ENCODE measurements around the gene RFX2. TPM values are rescaled to one million over a fixed set of nuclear protein-coding genes. Genes with fewer than 3 reads are reported as not detected.

Gene RFX2
- total and polyA plus RNA-seq, 10 of the 15 experiments (the other 5 are each of a cell fraction or from before 2014, with no cell fraction given), result 3.2 to 9.8 (median 4.7) TPM

DNA sequence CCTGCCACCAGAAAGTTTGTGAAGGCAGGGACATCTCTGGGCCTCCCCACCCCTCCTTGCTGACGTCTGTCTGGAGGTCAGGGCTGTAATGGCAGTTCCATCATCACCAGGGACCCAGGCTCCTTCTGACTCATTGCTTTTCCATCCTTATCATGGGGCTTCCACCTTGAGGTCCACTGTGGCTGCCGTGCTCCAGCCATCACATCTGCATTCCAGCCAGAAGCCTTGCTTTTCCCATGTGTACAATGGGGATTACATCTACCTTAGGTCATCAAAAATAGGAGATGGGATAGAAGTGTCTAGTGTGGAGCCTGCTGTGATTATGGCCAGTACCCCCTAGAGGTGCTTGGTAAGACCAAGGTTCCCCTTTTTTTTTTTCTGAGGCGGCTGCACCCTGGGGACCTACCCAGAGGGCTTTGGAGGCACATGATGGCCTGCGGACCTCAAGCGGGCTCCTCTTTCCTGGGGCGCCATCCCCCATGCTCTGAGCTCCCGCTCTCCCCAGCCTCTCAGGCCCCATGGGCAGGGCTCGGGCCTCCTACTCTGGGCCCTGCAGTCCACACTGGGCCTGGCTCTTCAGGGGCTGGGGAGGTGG, 119.0 kb downstream of the RFX2 start:
- intact Hi-C loops (cut with micrococcal nuclease; ENCODE audit: unreplicated experiment) (no loop called here), in situ Hi-C loops (cut with MboI) (no loop called here)
- H3K79me2 ChIP-seq (ENCODE audit: control insufficient read depth, insufficient read depth, low read length), result no peaks in the 10 kb centered on the region
- H4K20me1 ChIP-seq (ENCODE audit: control insufficient read depth, insufficient read depth), result no peaks in the 10 kb centered on the region
- ChIA-PET CTCF (interaction anchor here (1.0 kb wide), 1 partner anchor 24 kb away, joined by 3 read pairs; no protein-coding TSS in a partner anchor), RAD21 (ENCODE audit: unreplicated experiment) (no interaction called here), SMC1A (ENCODE audit: uncharacterized antibody, unreplicated experiment) (no interaction called here), POLR2A (interaction anchor here (0.6 kb wide), 1 partner anchor 148 kb away, joined by 4 read pairs; no protein-coding TSS in a partner anchor)
- WGBS (ENCODE audit: insufficient coverage, insufficient replicate concordance, low lambda C conversion rate, missing lambda C conversion rate), result 63% methylated on average over 7 of the region's 8 CpGs
- H3K4me2 ChIP-seq (ENCODE audit: control insufficient read depth, insufficient read depth), result no peak overlapping the region
- H3K9ac ChIP-seq (ENCODE audit: control insufficient read depth, insufficient read depth, low read length), result no peak overlapping the region
- no peaks in the 10 kb centered on the region for H3K9me3 ChIP-seq (replicated peaks; ENCODE audit: control insufficient read depth, insufficient read depth, low read length)
- no peaks in the 10 kb centered on the region for H3K27me3 ChIP-seq (replicated peaks in 1 of 2; ENCODE audit: control insufficient read depth in 2 of 2, insufficient read depth in 2 of 2, low read length in 1 of 2)
- peaks cover 8% of the 10 kb centered on the region for H3K4me1 ChIP-seq (ENCODE audit: control insufficient read depth, insufficient read depth, low read length)
- DNase-seq (ENCODE audit: low read depth, low spot score) (no peak), ATAC-seq (no peak), FAIRE-seq (no peak)
- H3K36me3 ChIP-seq (ENCODE audit: control insufficient read depth in 2 of 2, insufficient read depth in 2 of 2, low read length in 1 of 2), result no peaks in the 10 kb centered on the region
- H2AFZ ChIP-seq (ENCODE audit: control insufficient read depth, low read depth, low read length), result no peak overlapping the region
- no peak overlapping the region for H3K4me3 ChIP-seq
- no peak overlapping the region for H3K27ac ChIP-seq (ENCODE audit: control insufficient read depth, insufficient read depth)
- no TSS peak for BruUV-seq (replicated peaks)
- TF ChIP-seq IKZF1 (conservative IDR thresholded peaks at IDR 0.05) (no peak), NFXL1 (IDR thresholded peaks at IDR 0.05; ENCODE audit: borderline replicate concordance) (no peak), POU2F2 (IDR thresholded peaks at IDR 0.05; ENCODE audit: borderline replicate concordance, low read depth, low read length) (no peak), ASH2L (IDR thresholded peaks at IDR 0.05; ENCODE audit: borderline replicate concordance, low read depth) (no peak), POLR2A (IDR thresholded peaks at IDR 0.05; ENCODE audit: low read depth, low read length) (no peak), NR2C2 (IDR thresholded peaks at IDR 0.05; ENCODE audit: borderline replicate concordance, control insufficient read depth, insufficient read length, low read depth) (no peak), JUNB (IDR thresholded peaks at IDR 0.05) (no peak), BRCA1 (IDR thresholded peaks at IDR 0.05; ENCODE audit: low read depth, low read length) (no peak)
- TF ChIP-seq, protein P1, sequence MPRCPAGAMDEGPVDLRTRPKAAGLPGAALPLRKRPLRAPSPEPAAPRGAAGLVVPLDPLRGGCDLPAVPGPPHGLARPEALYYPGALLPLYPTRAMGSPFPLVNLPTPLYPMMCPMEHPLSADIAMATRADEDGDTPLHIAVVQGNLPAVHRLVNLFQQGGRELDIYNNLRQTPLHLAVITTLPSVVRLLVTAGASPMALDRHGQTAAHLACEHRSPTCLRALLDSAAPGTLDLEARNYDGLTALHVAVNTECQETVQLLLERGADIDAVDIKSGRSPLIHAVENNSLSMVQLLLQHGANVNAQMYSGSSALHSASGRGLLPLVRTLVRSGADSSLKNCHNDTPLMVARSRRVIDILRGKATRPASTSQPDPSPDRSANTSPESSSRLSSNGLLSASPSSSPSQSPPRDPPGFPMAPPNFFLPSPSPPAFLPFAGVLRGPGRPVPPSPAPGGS (IDR thresholded peaks at IDR 0.05; ENCODE audit: borderline replicate concordance, insufficient read depth, low read depth, low read length, poor library complexity, severe bottlenecking), result no peak
- TF ChIP-seq, protein P2, sequence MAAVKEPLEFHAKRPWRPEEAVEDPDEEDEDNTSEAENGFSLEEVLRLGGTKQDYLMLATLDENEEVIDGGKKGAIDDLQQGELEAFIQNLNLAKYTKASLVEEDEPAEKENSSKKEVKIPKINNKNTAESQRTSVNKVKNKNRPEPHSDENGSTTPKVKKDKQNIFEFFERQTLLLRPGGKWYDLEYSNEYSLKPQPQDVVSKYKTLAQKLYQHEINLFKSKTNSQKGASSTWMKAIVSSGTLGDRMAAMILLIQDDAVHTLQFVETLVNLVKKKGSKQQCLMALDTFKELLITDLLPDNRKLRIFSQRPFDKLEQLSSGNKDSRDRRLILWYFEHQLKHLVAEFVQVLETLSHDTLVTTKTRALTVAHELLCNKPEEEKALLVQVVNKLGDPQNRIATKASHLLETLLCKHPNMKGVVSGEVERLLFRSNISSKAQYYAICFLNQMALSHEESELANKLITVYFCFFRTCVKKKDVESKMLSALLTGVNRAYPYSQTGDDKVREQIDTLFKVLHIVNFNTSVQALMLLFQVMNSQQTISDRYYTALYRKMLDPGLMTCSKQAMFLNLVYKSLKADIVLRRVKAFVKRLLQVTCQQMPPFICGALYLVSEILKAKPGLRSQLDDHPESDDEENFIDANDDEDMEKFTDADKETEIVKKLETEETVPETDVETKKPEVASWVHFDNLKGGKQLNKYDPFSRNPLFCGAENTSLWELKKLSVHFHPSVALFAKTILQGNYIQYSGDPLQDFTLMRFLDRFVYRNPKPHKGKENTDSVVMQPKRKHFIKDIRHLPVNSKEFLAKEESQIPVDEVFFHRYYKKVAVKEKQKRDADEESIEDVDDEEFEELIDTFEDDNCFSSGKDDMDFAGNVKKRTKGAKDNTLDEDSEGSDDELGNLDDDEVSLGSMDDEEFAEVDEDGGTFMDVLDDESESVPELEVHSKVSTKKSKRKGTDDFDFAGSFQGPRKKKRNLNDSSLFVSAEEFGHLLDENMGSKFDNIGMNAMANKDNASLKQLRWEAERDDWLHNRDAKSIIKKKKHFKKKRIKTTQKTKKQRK (IDR thresholded peaks at IDR 0.05; ENCODE audit: low read depth, low read length), result no peak
- TF ChIP-seq, protein P3, sequence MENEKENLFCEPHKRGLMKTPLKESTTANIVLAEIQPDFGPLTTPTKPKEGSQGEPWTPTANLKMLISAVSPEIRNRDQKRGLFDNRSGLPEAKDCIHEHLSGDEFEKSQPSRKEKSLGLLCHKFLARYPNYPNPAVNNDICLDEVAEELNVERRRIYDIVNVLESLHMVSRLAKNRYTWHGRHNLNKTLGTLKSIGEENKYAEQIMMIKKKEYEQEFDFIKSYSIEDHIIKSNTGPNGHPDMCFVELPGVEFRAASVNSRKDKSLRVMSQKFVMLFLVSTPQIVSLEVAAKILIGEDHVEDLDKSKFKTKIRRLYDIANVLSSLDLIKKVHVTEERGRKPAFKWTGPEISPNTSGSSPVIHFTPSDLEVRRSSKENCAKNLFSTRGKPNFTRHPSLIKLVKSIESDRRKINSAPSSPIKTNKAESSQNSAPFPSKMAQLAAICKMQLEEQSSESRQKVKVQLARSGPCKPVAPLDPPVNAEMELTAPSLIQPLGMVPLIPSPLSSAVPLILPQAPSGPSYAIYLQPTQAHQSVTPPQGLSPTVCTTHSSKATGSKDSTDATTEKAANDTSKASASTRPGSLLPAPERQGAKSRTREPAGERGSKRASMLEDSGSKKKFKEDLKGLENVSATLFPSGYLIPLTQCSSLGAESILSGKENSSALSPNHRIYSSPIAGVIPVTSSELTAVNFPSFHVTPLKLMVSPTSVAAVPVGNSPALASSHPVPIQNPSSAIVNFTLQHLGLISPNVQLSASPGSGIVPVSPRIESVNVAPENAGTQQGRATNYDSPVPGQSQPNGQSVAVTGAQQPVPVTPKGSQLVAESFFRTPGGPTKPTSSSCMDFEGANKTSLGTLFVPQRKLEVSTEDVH (IDR thresholded peaks at IDR 0.05; ENCODE audit: low read depth, partially characterized antibody), result no peak
- TF ChIP-seq, protein P4, sequence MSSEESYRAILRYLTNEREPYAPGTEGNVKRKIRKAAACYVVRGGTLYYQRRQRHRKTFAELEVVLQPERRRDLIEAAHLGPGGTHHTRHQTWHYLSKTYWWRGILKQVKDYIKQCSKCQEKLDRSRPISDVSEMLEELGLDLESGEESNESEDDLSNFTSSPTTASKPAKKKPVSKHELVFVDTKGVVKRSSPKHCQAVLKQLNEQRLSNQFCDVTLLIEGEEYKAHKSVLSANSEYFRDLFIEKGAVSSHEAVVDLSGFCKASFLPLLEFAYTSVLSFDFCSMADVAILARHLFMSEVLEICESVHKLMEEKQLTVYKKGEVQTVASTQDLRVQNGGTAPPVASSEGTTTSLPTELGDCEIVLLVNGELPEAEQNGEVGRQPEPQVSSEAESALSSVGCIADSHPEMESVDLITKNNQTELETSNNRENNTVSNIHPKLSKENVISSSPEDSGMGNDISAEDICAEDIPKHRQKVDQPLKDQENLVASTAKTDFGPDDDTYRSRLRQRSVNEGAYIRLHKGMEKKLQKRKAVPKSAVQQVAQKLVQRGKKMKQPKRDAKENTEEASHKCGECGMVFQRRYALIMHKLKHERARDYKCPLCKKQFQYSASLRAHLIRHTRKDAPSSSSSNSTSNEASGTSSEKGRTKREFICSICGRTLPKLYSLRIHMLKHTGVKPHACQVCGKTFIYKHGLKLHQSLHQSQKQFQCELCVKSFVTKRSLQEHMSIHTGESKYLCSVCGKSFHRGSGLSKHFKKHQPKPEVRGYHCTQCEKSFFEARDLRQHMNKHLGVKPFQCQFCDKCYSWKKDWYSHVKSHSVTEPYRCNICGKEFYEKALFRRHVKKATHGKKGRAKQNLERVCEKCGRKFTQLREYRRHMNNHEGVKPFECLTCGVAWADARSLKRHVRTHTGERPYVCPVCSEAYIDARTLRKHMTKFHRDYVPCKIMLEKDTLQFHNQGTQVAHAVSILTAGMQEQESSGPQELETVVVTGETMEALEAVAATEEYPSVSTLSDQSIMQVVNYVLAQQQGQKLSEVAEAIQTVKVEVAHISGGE (CRISPR knock-in tag; IDR thresholded peaks at IDR 0.05), result no peak
